ENCODE measurements around the gene KRT4.

- TF ChIP-seq CTCF (IDR thresholded peaks at IDR 0.05) (no peak), EZH2 (IDR thresholded peaks at IDR 0.05) (no peak), EZH2phosphoT487 (IDR thresholded peaks at IDR 0.05) (no peak)
These were observed 15.0 kb downstream of the KRT4 start for GRCh38 chr12:52798671-52799504.

Data from neural progenitor cell (in vitro differentiated cells).